ENCODE measurements around the gene SFI1. TPM values are rescaled to one million over a fixed set of nuclear protein-coding genes. Genes with fewer than 3 reads are reported as not detected.
A peak's percentile ranks its signal among the peaks of the same experiment; 100 is the strongest.

Gene SFI1
- total RNA-seq, 1 donor from 2014 or later, result 13.6 TPM

DNA sequence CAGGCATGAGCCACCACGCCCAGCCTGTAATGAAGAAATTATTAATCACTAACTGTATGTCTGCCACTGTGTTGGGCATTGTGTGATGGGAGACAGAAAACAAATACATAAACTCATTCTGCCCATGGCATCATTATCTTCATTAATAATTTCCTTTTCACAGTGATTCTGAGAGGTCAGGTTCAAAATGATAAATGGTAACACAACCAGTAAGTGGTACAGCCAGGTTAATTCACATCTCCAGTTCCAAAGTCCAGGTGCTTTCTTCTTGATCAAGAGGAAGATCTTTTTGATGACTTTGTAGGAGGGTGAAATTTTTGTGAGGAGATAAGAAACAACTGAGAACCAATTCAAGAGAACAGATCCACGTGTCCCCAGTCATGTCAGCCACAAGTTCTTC is 98.9 kb downstream of the SFI1 start:
- Histone ChIP-seq H3K4me3 (ENCODE audit: insufficient read depth, low read depth, low read length) (no peak overlapping the region), H4K20me1 (ENCODE audit: insufficient read depth, low read length) (no peaks in the 10 kb centered on the region), H3K36me3 (ENCODE audit: insufficient read depth, low read length) (no peaks in the 10 kb centered on the region), H3K4me1 (ENCODE audit: insufficient read depth, low read length) (no peaks in the 10 kb centered on the region), H3K27me3 (ENCODE audit: insufficient read depth, low read length) (no peaks in the 10 kb centered on the region), H3K4me2 (ENCODE audit: low read length) (no peak overlapping the region), H3K9ac (ENCODE audit: low read length) (no peak overlapping the region), H3K9me3 (ENCODE audit: insufficient read depth, low read depth, low read length) (no peaks in the 10 kb centered on the region), H2AFZ (ENCODE audit: low read depth, low read length) (no peak overlapping the region), H3K79me2 (ENCODE audit: insufficient read depth, low read length) (no peaks in the 10 kb centered on the region), H3K27ac (ENCODE audit: low read depth, low read length) (no peak overlapping the region)
- no peaks in the 10 kb centered on the region for H3K4me1 Mint-ChIP-seq (ENCODE audit: low read depth, unreplicated experiment)
- TF ChIP-seq EZH2 (IDR thresholded peaks at IDR 0.05; ENCODE audit: insufficient read depth, low read length), result no peak
- TF ChIP-seq, protein P1, sequence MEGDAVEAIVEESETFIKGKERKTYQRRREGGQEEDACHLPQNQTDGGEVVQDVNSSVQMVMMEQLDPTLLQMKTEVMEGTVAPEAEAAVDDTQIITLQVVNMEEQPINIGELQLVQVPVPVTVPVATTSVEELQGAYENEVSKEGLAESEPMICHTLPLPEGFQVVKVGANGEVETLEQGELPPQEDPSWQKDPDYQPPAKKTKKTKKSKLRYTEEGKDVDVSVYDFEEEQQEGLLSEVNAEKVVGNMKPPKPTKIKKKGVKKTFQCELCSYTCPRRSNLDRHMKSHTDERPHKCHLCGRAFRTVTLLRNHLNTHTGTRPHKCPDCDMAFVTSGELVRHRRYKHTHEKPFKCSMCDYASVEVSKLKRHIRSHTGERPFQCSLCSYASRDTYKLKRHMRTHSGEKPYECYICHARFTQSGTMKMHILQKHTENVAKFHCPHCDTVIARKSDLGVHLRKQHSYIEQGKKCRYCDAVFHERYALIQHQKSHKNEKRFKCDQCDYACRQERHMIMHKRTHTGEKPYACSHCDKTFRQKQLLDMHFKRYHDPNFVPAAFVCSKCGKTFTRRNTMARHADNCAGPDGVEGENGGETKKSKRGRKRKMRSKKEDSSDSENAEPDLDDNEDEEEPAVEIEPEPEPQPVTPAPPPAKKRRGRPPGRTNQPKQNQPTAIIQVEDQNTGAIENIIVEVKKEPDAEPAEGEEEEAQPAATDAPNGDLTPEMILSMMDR (IDR thresholded peaks at IDR 0.05; ENCODE audit: insufficient read depth, low read depth, low read length), result no peak
- DNase-seq (ENCODE audit: low read depth) (no peak), FAIRE-seq (no peak)
- peaks cover 4% of the 10 kb centered on the region for H3K9me3 Mint-ChIP-seq (ENCODE audit: unreplicated experiment)
- no peak overlapping the region for H3K27ac Mint-ChIP-seq (ENCODE audit: unreplicated experiment)
- no peak overlapping the region for H3K4me3 Mint-ChIP-seq (ENCODE audit: unreplicated experiment)
- H3K27me3 Mint-ChIP-seq (ENCODE audit: low read depth, unreplicated experiment), result no peaks in the 10 kb centered on the region
- peaks cover 14% of the 10 kb centered on the region for H3K36me3 Mint-ChIP-seq (ENCODE audit: low read depth, unreplicated experiment)

GRCh38 chr22:31602259-31602952 is 106.1 kb downstream of the SFI1 start:
- Histone ChIP-seq H3K36me3 (ENCODE audit: insufficient read depth, low read length) (no peaks in the 10 kb centered on the region), H3K27me3 (ENCODE audit: insufficient read depth, low read length) (no peaks in the 10 kb centered on the region), H3K4me1 (ENCODE audit: insufficient read depth, low read length) (peaks cover 14% of the 10 kb centered on the region), H3K27ac (ENCODE audit: low read depth, low read length) (peak overlapping the region; percentile 58), H3K79me2 (ENCODE audit: insufficient read depth, low read length) (no peaks in the 10 kb centered on the region), H2AFZ (ENCODE audit: low read depth, low read length) (peak overlapping the region; percentile 65), H3K4me3 (ENCODE audit: insufficient read depth, low read depth, low read length) (no peak overlapping the region), H3K9ac (ENCODE audit: low read length) (peak overlapping the region; percentile 49), H4K20me1 (ENCODE audit: insufficient read depth, low read length) (no peaks in the 10 kb centered on the region), H3K4me2 (ENCODE audit: low read length) (peak overlapping the region; percentile 66), H3K9me3 (ENCODE audit: insufficient read depth, low read depth, low read length) (no peaks in the 10 kb centered on the region)
- no peak overlapping the region for H3K4me3 Mint-ChIP-seq (ENCODE audit: unreplicated experiment)
- H3K27me3 Mint-ChIP-seq (ENCODE audit: low read depth, unreplicated experiment), result no peaks in the 10 kb centered on the region
- H3K27ac Mint-ChIP-seq (ENCODE audit: unreplicated experiment), result peak overlapping the region; percentile 91
- no peaks in the 10 kb centered on the region for H3K9me3 Mint-ChIP-seq (ENCODE audit: unreplicated experiment)
- H3K4me1 Mint-ChIP-seq (ENCODE audit: low read depth, unreplicated experiment), result peaks cover 5% of the 10 kb centered on the region
- peaks cover 4% of the 10 kb centered on the region for H3K36me3 Mint-ChIP-seq (ENCODE audit: low read depth, unreplicated experiment)
- TF ChIP-seq, protein P1 (IDR thresholded peaks at IDR 0.05; ENCODE audit: insufficient read depth, low read depth, low read length), result no peak
- no peak for TF ChIP-seq EZH2 (IDR thresholded peaks at IDR 0.05; ENCODE audit: insufficient read depth, low read length)
- no peak for FAIRE-seq
- DNase-seq (ENCODE audit: low read depth), result peak; percentile 89

GRCh38 chr22:31603081-31603525 is 106.8 kb downstream of the SFI1 start:
- Mint-ChIP-seq H3K36me3 (ENCODE audit: low read depth, unreplicated experiment) (peaks cover 3% of the 10 kb centered on the region), H3K9me3 (ENCODE audit: unreplicated experiment) (no peaks in the 10 kb centered on the region), H3K4me3 (ENCODE audit: unreplicated experiment) (no peak overlapping the region), H3K4me1 (ENCODE audit: low read depth, unreplicated experiment) (peaks cover 5% of the 10 kb centered on the region), H3K27ac (ENCODE audit: unreplicated experiment) (peak overlapping the region; percentile 91), H3K27me3 (ENCODE audit: low read depth, unreplicated experiment) (no peaks in the 10 kb centered on the region)
- Histone ChIP-seq H3K4me3 (ENCODE audit: insufficient read depth, low read depth, low read length) (no peak overlapping the region), H4K20me1 (ENCODE audit: insufficient read depth, low read length) (no peaks in the 10 kb centered on the region), H3K9me3 (ENCODE audit: insufficient read depth, low read depth, low read length) (no peaks in the 10 kb centered on the region), H3K79me2 (ENCODE audit: insufficient read depth, low read length) (no peaks in the 10 kb centered on the region), H3K36me3 (ENCODE audit: insufficient read depth, low read length) (no peaks in the 10 kb centered on the region), H3K4me2 (ENCODE audit: low read length) (no peak overlapping the region), H3K27me3 (ENCODE audit: insufficient read depth, low read length) (no peaks in the 10 kb centered on the region), H3K9ac (ENCODE audit: low read length) (no peak overlapping the region), H3K27ac (ENCODE audit: low read depth, low read length) (peak overlapping the region; percentile 58), H3K4me1 (ENCODE audit: insufficient read depth, low read length) (peaks cover 14% of the 10 kb centered on the region), H2AFZ (ENCODE audit: low read depth, low read length) (no peak overlapping the region)
- TF ChIP-seq, protein P1 (IDR thresholded peaks at IDR 0.05; ENCODE audit: insufficient read depth, low read depth, low read length), result no peak
- TF ChIP-seq EZH2 (IDR thresholded peaks at IDR 0.05; ENCODE audit: insufficient read depth, low read length), result no peak
- no peak for FAIRE-seq
- DNase-seq (ENCODE audit: low read depth), result no peak
